ENCODE results near the gene NTM. TPM values are rescaled to one million over a fixed set of nuclear protein-coding genes. Genes with fewer than 3 reads are reported as not detected.

The NTM gene
- total RNA-seq, 1 donor from 2014 or later = not detected

- H3K9me3 Mint-ChIP-seq = no peaks in the 10 kb centered on the region
- ATAC-seq (ENCODE audit: low read depth) (no peak), DNase-seq (no peak)
- H3K27me3 Mint-ChIP-seq = no peaks in the 10 kb centered on the region
- CTCF ChIA-PET = no interaction called here
- no peaks in the 10 kb centered on the region for H3K4me1 Mint-ChIP-seq
- H3K4me3 Mint-ChIP-seq = no peak overlapping the region
- POLR2A ChIA-PET = no interaction called here
- no peak overlapping the region for H3K27ac Mint-ChIP-seq
- H3K36me3 Mint-ChIP-seq (ENCODE audit: low read depth) = no peaks in the 10 kb centered on the region
- TF ChIP-seq CTCF (IDR thresholded peaks at IDR 0.05) = no peak
- intact Hi-C loops (cut with micrococcal nuclease) = no loop called here
These were observed 569.7 kb downstream of the NTM start for GRCh38 chr11:131940126-131940525.

GRCh38 chr11:131942878-131943277, 572.5 kb downstream of the NTM start:
- ChIA-PET POLR2A (no interaction called here), CTCF (no interaction called here)
- TF ChIP-seq CTCF (IDR thresholded peaks at IDR 0.05) = no peak
- Mint-ChIP-seq H3K4me1 (no peaks in the 10 kb centered on the region), H3K9me3 (no peaks in the 10 kb centered on the region), H3K27ac (no peak overlapping the region), H3K36me3 (ENCODE audit: low read depth) (no peaks in the 10 kb centered on the region), H3K4me3 (no peak overlapping the region), H3K27me3 (no peaks in the 10 kb centered on the region)
- no peak for ATAC-seq (ENCODE audit: low read depth)
- DNase-seq = no peak
- intact Hi-C loops (cut with micrococcal nuclease) = no loop called here

GRCh38 chr11:131943295-131943694, 572.9 kb downstream of the NTM start:
- Mint-ChIP-seq H3K27ac (no peak overlapping the region), H3K36me3 (ENCODE audit: low read depth) (no peaks in the 10 kb centered on the region), H3K4me1 (no peaks in the 10 kb centered on the region), H3K9me3 (no peaks in the 10 kb centered on the region), H3K27me3 (no peaks in the 10 kb centered on the region), H3K4me3 (no peak overlapping the region)
- POLR2A ChIA-PET = no interaction called here
- intact Hi-C loops (cut with micrococcal nuclease) = no loop called here
- CTCF ChIA-PET = no interaction called here
- DNase-seq = no peak
- TF ChIP-seq CTCF (IDR thresholded peaks at IDR 0.05) = no peak
- ATAC-seq (ENCODE audit: low read depth) = no peak

GRCh38 chr11:131944736-131945135, 574.3 kb downstream of the NTM start:
- intact Hi-C loops (cut with micrococcal nuclease) = no loop called here
- no peaks in the 10 kb centered on the region for H3K27me3 Mint-ChIP-seq
- ChIA-PET CTCF (no interaction called here), POLR2A (no interaction called here)
- H3K4me3 Mint-ChIP-seq = no peak overlapping the region
- TF ChIP-seq CTCF (IDR thresholded peaks at IDR 0.05) = no peak
- H3K4me1 Mint-ChIP-seq = no peaks in the 10 kb centered on the region
- H3K36me3 Mint-ChIP-seq (ENCODE audit: low read depth) = no peaks in the 10 kb centered on the region
- no peak for DNase-seq
- ATAC-seq (ENCODE audit: low read depth) = no peak
- no peaks in the 10 kb centered on the region for H3K9me3 Mint-ChIP-seq
- no peak overlapping the region for H3K27ac Mint-ChIP-seq

GRCh38 chr11:131945706-131946105, 575.3 kb downstream of the NTM start:
- intact Hi-C loops (cut with micrococcal nuclease) = no loop called here
- H3K9me3 Mint-ChIP-seq = no peaks in the 10 kb centered on the region
- POLR2A ChIA-PET = no interaction called here
- no peak overlapping the region for H3K4me3 Mint-ChIP-seq
- no peak overlapping the region for H3K27ac Mint-ChIP-seq
- no peak for TF ChIP-seq CTCF (IDR thresholded peaks at IDR 0.05)
- H3K27me3 Mint-ChIP-seq = no peaks in the 10 kb centered on the region
- DNase-seq (no peak), ATAC-seq (ENCODE audit: low read depth) (no peak)
- H3K4me1 Mint-ChIP-seq = no peaks in the 10 kb centered on the region
- H3K36me3 Mint-ChIP-seq (ENCODE audit: low read depth) = no peaks in the 10 kb centered on the region
- CTCF ChIA-PET = no interaction called here
